ENCODE results near the gene CLCN6. TPM values are rescaled to one million over a fixed set of nuclear protein-coding genes. Genes with fewer than 3 reads are reported as not detected.

CLCN6 gene
- total RNA-seq, 2 donors from 2014 or later: 8.4 to 14.5 TPM

DNA sequence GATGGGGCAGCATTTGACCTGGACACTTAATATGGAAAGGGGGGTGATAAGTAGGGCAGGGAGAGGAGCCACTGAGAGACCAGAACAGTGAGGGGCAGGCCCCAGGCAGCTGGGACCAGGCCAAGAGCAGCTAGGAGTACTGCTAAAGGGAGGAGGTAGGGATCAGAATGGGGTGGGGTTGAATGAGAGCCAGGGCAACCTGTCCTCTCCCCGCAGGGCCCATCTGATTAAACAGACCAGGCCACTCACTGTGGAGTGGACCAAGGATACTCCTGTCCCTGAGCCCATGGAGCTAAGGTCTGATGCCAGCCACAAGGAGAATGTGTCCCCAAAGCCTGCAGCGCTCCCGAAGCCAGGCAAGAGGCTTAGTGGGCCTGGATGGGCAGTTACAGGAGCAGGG, 41.9 kb upstream of the CLCN6 start:
- DNase-seq: no peak
- intact Hi-C loops (cut with DNase I): no loop called here
- H3K9me3 ChIP-seq: no peaks in the 10 kb centered on the region
- no peaks in the 10 kb centered on the region for H3K36me3 ChIP-seq
- no peaks in the 10 kb centered on the region for H3K4me1 ChIP-seq
- H3K9ac ChIP-seq (ENCODE audit: low read depth in 2 of 2, low read length in 2 of 2): no peak overlapping the region
- no peak overlapping the region for H3K4me3 ChIP-seq
- no peaks in the 10 kb centered on the region for H3K27me3 ChIP-seq
- no peak overlapping the region for H3K27ac ChIP-seq
- TF ChIP-seq, protein P1, sequence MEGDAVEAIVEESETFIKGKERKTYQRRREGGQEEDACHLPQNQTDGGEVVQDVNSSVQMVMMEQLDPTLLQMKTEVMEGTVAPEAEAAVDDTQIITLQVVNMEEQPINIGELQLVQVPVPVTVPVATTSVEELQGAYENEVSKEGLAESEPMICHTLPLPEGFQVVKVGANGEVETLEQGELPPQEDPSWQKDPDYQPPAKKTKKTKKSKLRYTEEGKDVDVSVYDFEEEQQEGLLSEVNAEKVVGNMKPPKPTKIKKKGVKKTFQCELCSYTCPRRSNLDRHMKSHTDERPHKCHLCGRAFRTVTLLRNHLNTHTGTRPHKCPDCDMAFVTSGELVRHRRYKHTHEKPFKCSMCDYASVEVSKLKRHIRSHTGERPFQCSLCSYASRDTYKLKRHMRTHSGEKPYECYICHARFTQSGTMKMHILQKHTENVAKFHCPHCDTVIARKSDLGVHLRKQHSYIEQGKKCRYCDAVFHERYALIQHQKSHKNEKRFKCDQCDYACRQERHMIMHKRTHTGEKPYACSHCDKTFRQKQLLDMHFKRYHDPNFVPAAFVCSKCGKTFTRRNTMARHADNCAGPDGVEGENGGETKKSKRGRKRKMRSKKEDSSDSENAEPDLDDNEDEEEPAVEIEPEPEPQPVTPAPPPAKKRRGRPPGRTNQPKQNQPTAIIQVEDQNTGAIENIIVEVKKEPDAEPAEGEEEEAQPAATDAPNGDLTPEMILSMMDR (IDR thresholded peaks at IDR 0.05): no peak

DNA sequence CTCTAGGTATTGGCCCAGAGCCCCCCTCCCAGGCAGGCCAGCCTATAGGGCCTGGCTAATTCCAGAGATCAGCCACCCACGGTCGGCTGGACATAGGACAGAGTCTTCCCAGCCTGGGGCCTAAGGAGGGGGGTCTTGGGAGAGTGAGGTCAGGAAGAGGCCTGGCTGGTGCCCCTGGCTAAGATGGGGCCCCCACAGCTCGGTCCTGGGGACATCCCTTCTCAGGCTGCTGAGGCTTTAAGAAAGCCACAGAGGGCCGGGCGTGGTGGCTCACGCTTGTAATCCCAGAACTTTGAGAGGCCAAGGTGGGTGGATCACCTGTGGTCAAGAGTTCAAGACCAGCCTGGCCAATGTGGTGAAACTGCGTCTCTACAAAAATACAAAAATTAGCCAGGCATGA, 41.5 kb upstream of the CLCN6 start:
- Histone ChIP-seq H3K27ac (no peak overlapping the region), H3K9me3 (no peaks in the 10 kb centered on the region), H3K9ac (ENCODE audit: low read depth in 2 of 2, low read length in 2 of 2) (no peak overlapping the region), H3K4me1 (no peaks in the 10 kb centered on the region), H3K36me3 (no peaks in the 10 kb centered on the region), H3K4me3 (no peak overlapping the region), H3K27me3 (no peaks in the 10 kb centered on the region)
- TF ChIP-seq, protein P1 (IDR thresholded peaks at IDR 0.05): no peak
- no peak for DNase-seq
- intact Hi-C loops (cut with DNase I): no loop called here

DNA sequence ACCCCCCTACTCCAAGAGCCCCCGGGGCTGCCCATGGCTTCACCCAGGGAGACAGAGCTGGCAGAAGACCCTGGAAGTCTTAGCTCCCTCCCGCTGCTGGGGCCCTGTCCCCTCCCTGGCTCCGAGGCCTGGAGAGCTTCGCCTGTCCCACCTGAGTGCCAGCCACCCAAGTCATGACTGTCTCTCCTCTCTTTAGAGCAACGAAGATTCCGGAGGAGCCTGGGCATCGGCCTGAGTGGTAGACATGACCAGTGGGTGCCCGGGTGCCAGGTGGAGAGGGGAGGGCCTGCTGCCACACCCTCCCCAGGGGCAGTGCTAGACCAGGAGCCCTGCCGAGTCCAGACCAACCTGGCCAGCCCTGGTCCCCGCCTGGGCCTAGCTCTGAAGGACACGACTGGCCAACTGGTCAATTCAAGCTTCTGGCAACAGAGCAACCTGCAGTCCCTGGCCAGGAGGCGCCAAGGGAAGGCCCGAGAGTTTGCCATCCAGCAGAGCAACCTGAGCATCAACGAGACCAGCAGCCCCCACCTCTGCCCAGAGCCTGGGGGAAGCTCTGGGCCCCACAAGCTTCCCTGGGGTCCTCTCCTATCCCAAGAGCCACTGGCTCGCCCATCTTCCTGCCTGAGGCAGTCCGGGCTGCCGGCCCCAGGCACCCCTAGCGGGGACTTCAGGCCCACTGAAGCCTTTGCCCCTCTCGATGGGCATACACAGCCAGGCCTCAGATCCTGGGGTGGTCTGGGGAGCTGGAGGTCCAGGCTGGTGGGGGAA, 40.1 kb upstream of the CLCN6 start:
- intact Hi-C loops (cut with DNase I): no loop called here
- no peaks in the 10 kb centered on the region for H3K27me3 ChIP-seq
- TF ChIP-seq, protein P1 (IDR thresholded peaks at IDR 0.05): no peak
- H3K4me1 ChIP-seq: no peaks in the 10 kb centered on the region
- no peak overlapping the region for H3K27ac ChIP-seq
- no peak for DNase-seq
- no peak overlapping the region for H3K9ac ChIP-seq (ENCODE audit: low read depth in 2 of 2, low read length in 2 of 2)
- H3K36me3 ChIP-seq: no peaks in the 10 kb centered on the region
- no peaks in the 10 kb centered on the region for H3K9me3 ChIP-seq
- no peak overlapping the region for H3K4me3 ChIP-seq

DNA sequence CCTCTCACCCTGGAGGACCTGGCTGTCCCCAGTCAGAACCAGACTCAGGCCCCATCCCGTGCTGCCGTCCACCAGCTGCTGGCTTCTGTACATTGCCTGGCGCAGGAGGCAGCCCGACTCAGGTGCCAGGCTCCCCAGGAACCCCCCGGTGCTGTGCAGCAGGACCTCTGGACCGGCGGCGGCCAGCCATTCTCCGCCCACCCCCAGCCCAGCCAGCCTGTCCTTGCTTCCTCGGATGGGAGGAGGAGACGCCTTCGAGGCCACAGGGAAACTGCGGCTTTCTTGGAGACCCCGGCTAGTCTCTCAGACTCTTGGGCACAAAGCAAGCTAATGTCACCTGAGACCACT, 39.6 kb upstream of the CLCN6 start:
- TF ChIP-seq, protein P1 (IDR thresholded peaks at IDR 0.05): no peak
- no peak for DNase-seq
- Histone ChIP-seq H3K9me3 (no peaks in the 10 kb centered on the region), H3K9ac (ENCODE audit: low read depth in 2 of 2, low read length in 2 of 2) (no peak overlapping the region), H3K4me1 (no peaks in the 10 kb centered on the region), H3K27me3 (no peaks in the 10 kb centered on the region), H3K4me3 (no peak overlapping the region), H3K36me3 (no peaks in the 10 kb centered on the region), H3K27ac (no peak overlapping the region)
- intact Hi-C loops (cut with DNase I): no loop called here

DNA sequence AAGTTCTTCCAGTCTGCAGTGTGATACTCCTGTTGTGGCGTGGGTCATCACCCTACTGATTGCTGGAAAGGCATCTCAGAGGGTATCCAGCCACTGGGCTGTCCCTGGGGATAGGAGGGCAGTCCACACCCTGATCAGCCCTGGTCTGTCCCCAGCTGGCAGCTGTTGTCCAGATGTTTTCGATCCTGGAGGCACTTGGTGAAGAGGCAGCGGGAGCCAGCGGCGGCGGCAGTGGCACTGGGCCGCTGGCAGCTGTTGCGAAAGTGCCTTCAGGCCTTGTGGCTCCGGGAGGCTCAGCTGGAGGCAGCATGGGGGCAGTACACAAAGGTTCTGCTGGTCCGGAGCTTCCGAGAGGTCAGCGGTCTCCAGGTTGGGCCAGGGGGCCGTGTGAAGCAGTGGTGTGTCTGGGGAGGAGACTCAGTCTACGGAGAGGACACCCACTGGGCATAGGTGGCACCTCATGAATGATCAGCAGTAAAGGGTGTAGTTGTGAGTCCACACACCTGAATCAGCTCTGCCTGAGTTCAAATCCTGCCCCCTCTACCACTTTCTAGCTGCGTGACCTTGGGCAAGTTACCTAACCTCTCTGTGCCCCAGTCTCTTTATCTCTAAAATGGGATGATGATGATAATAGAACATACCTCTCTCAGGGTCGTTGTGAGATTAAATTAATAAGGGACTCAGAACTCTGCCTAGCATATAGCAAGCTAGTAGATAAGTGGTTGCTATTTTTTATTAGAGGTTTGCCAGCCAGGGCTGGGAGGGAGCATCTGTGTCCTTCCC, 37.9 kb upstream of the CLCN6 start:
- TF ChIP-seq, protein P1 (IDR thresholded peaks at IDR 0.05): no peak
- no peaks in the 10 kb centered on the region for H3K36me3 ChIP-seq
- H3K9ac ChIP-seq (ENCODE audit: low read depth in 2 of 2, low read length in 2 of 2): no peak overlapping the region

More for the DNA sequence above, 37.9 kb upstream of the CLCN6 start:
- Histone ChIP-seq H3K4me3 (no peak overlapping the region), H3K27me3 (no peaks in the 10 kb centered on the region), H3K27ac (no peak overlapping the region), H3K9me3 (no peaks in the 10 kb centered on the region), H3K4me1 (no peaks in the 10 kb centered on the region)
- intact Hi-C loops (cut with DNase I): no loop called here
- DNase-seq: no peak
